SK-N-SH (cell line): ENCODE results near the gene CHMP1A. TPM values are rescaled to one million over a fixed set of nuclear protein-coding genes. Genes with fewer than 3 reads are reported as not detected.

ENCODE experiments used
- CTCF ChIA-PET: fragments of 300-600, 350-600 bp; formaldehyde crosslinking; extraction: SDS; loops from one replicate; lab custom pipeline; 2021; lab: Yijun Ruan, JAX
- POLR2A ChIA-PET: fragments of 350-600 bp; sonication (Branson Sonifier 250); formaldehyde crosslinking; extraction: SDS; loops from one replicate; lab custom pipeline; 2020; ENCODE audit warnings: antibody characterized with exemption, inconsistent platforms; lab: Yijun Ruan, JAX
- DNase-seq: peaks from one replicate; pipeline ENCODE4 v3.0.0; 2012
- H2AFZ ChIP-seq: fragments of 200-600 bp; sonication (generic); 2 replicates; pipeline ENCODE4 v1.8.1; 2016; ENCODE audit warnings: antibody characterized with exemption, mild to moderate bottlenecking, low read depth
- H3F3A ChIP-seq: fragments of 200-600 bp; sonication (generic); replicated peaks from 2 replicates; pipeline ENCODE3; 2016; ENCODE audit warnings: antibody characterized with exemption, mild to moderate bottlenecking; ENCODE audit not compliant: insufficient read depth
- H3K27ac ChIP-seq, 2 experiments: fragments of 200-500 bp in 1 of 2; fragments of 200-600 bp in 1 of 2; sonication (Bioruptor generic) in 1 of 2; sonication (generic), shearing (Covaris generic) in 1 of 2; 2 replicates each; pipeline versions ENCODE4 v1.5.1 to v1.6.1; 2014 to 2016; ENCODE audit warnings: low read depth in 2 of 2, inconsistent platforms in 1 of 2, low read length in 1 of 2, mild to moderate bottlenecking in 1 of 2, mixed read lengths in 1 of 2
- H3K27me3 ChIP-seq: fragments of 200-600 bp; sonication (generic), shearing (Covaris generic); 2 replicates; pipeline ENCODE4 v1.6.1; 2016; ENCODE audit warnings: mixed run types; ENCODE audit not compliant: insufficient read depth
- H3K36me3 ChIP-seq, 2 experiments: fragments of 200-500 bp in 1 of 2; fragments of 200-600 bp in 1 of 2; sonication (Bioruptor generic) in 1 of 2; sonication (generic) in 1 of 2; replicated peaks in 1 of 2; 2 replicates each; pipeline versions ENCODE3 to v1.5.1; 2014 to 2016; ENCODE audit warnings: low read length in 1 of 2, mild to moderate bottlenecking in 1 of 2; ENCODE audit not compliant: insufficient read depth in 2 of 2, control insufficient read depth in 1 of 2
- H3K4me1 ChIP-seq, 2 experiments: fragments of 200-500 bp in 1 of 2; fragments of 200-600 bp in 1 of 2; sonication (Bioruptor generic) in 1 of 2; sonication (generic), shearing (Covaris generic) in 1 of 2; 2 replicates each; pipeline versions ENCODE4 v1.5.1 to v1.6.1; 2014 to 2016; ENCODE audit warnings: low read depth in 1 of 2, low read length in 1 of 2, mixed run types in 1 of 2; ENCODE audit not compliant: insufficient read depth in 2 of 2, control insufficient read depth in 1 of 2
- H3K4me2 ChIP-seq: fragments of 200-600 bp; sonication (generic), shearing (Covaris generic); 2 replicates; pipeline ENCODE4 v1.6.1; 2017; ENCODE audit warnings: mixed run types
- H3K4me3 ChIP-seq, 2 experiments: fragments of 200-500 bp in 1 of 2; fragments of 200-600 bp in 1 of 2; sonication (Bioruptor generic) in 1 of 2; sonication (generic), shearing (Covaris generic) in 1 of 2; 2 replicates each; pipeline versions ENCODE4 v1.5.1 to v1.8.1; 2014 to 2016; ENCODE audit warnings: low read depth in 2 of 2, inconsistent platforms in 1 of 2, low read length in 1 of 2, mild to moderate bottlenecking in 1 of 2, mixed read lengths in 1 of 2, moderate library complexity in 1 of 2
- H3K79me2 ChIP-seq: fragments of 200-600 bp; sonication (generic); 2 replicates; pipeline ENCODE4 v1.8.1; 2017; ENCODE audit warnings: mild to moderate bottlenecking; ENCODE audit not compliant: insufficient read depth
- H3K9ac ChIP-seq: fragments of 200-600 bp; sonication (generic); 2 replicates; pipeline ENCODE4 v1.6.1; 2017; ENCODE audit warnings: mixed run types
- H3K9me2 ChIP-seq: fragments of 200-600 bp; sonication (generic); 2 replicates; pipeline ENCODE4 v1.6.1; 2017; ENCODE audit warnings: mixed run types
- H3K9me3 ChIP-seq: fragments of 200-600 bp; sonication (generic); 2 replicates; pipeline ENCODE4 v1.6.1; 2017; ENCODE audit warnings: mixed run types, mild to moderate bottlenecking, moderate library complexity
- H4K20me1 ChIP-seq: fragments of 200-600 bp; sonication (generic); 2 replicates; pipeline ENCODE4 v1.6.1; 2017; ENCODE audit warnings: mild to moderate bottlenecking, mixed run types; ENCODE audit not compliant: insufficient read depth
- ELF1 ChIP-seq: IDR thresholded peaks from 2 replicates; pipeline ENCODE4 v1.4.0; 2012
- FOXJ3 ChIP-seq: sonication (generic); formaldehyde crosslinking; IDR thresholded peaks from 2 replicates; pipeline ENCODE4 v1.5.1; 2020; ENCODE audit warnings: mild to moderate bottlenecking, missing genetic modification reagents
- FOXM1 ChIP-seq: IDR thresholded peaks from 2 replicates; pipeline ENCODE4 v1.4.0; 2012; ENCODE audit warnings: low read depth, mild to moderate bottlenecking
- GABPA ChIP-seq: IDR thresholded peaks from 2 replicates; pipeline ENCODE4 v1.4.0; 2012; ENCODE audit warnings: low read depth, mild to moderate bottlenecking
- JUND ChIP-seq: IDR thresholded peaks from 2 replicates; pipeline ENCODE4 v1.4.0; 2012
- MEF2A ChIP-seq: IDR thresholded peaks from 2 replicates; pipeline ENCODE4 v1.4.0; 2012; ENCODE audit warnings: low read depth, borderline replicate concordance
- NRF1 ChIP-seq: IDR thresholded peaks from 2 replicates; pipeline ENCODE4 v1.6.1; 2012; ENCODE audit warnings: low read depth, mild to moderate bottlenecking, low read length
- RAD21 ChIP-seq: IDR thresholded peaks from 2 replicates; pipeline ENCODE4 v1.6.1; 2012; ENCODE audit warnings: mild to moderate bottlenecking, low read length
- SIN3A ChIP-seq: IDR thresholded peaks from 2 replicates; pipeline ENCODE4 v1.6.1; 2012; ENCODE audit warnings: low read depth, mild to moderate bottlenecking, low read length, moderate library complexity, borderline replicate concordance
- SMC3 ChIP-seq: IDR thresholded peaks from 2 replicates; pipeline ENCODE4 v1.6.1; 2012; ENCODE audit warnings: low read depth, low read length, improper control_type of control experiment
- TCF12 ChIP-seq: IDR thresholded peaks from 2 replicates; pipeline ENCODE4 v1.4.0; 2012
- YY1 ChIP-seq: IDR thresholded peaks from 2 replicates; pipeline ENCODE4 v1.4.0; 2012; ENCODE audit warnings: low read depth, mild to moderate bottlenecking
- WGBS: methylation state at CpG from one replicate; pipeline ENCODE4 v1.1.6; 2017; ENCODE audit warnings: low lambda C conversion rate; 5-methylcytosine and 5-hydroxymethylcytosine counted together
- polyA plus RNA-seq, 3 experiments: library from polyadenylated mRNA; depleted of rRNA; stranded (reverse); fragments of >200 nt; gene quantifications; 2 replicates each; pipeline ENCODE4 v1.2.3, GENCODE V29; 2012
- TF ChIP-seq, protein P1 (sequence below): IDR thresholded peaks from 2 replicates; pipeline ENCODE4 v1.4.0; 2012; ENCODE audit warnings: low read depth, borderline replicate concordance
- TF ChIP-seq, protein P2 (sequence below): IDR thresholded peaks from 2 replicates; pipeline ENCODE4 v1.6.1; 2012; ENCODE audit warnings: mild to moderate bottlenecking, low read depth, low read length, moderate library complexity
- TF ChIP-seq, protein P3 (sequence below): fragments of 150-350 bp; IDR thresholded peaks from 2 replicates; pipeline ENCODE4 v1.6.1; 2017; ENCODE audit warnings: antibody characterized with exemption, low read length, low read depth, borderline replicate concordance
- TF ChIP-seq, protein P4 (sequence below): fragments of 150-350 bp; IDR thresholded peaks from 2 replicates; pipeline ENCODE4 v1.6.1; 2016; ENCODE audit warnings: mild to moderate bottlenecking, low read depth, low read length
- TF ChIP-seq, protein P5 (sequence below): fragments of 200-600 bp; sonication (generic); IDR thresholded peaks from 2 replicates; pipeline ENCODE4 v1.6.1; 2017; ENCODE audit warnings: antibody characterized with exemption, mild to moderate bottlenecking, moderate library complexity
- TF ChIP-seq, protein P6 (sequence below): IDR thresholded peaks from 2 replicates; pipeline ENCODE4; 2012

CHMP1A gene
- polyA plus RNA-seq, 1 of the 3 experiments (the other 2 are of a cell fraction): 138 TPM

DNA sequence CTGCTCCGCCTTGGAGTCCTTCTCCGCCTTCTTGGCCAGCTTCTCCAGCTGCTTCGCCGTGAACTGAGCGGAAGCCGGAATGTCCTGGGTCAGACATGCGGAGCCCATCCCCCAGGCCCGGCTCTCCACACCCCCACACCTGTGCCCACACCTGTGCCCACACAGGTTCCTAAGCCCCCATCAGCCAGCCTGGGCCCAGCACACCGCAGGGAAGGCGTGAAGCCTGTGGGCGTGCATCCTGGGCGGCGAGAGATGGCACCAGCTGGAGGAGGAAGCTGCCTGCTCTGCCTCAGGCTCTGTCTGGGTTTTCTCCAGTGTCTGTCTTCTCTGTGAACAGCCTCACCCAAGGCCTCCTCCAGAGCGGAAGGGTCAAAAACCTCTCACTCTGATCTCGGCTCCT, 5.9 kb downstream of the CHMP1A start:
- H3K36me3 ChIP-seq: peaks cover 5 to 23% of the 10 kb centered on the region in 2 experiments
- WGBS: 92% methylated on average over 15 of the region's 15 CpGs
- no peaks in the 10 kb centered on the region for H3K9me3 ChIP-seq
- H2AFZ ChIP-seq: no peak overlapping the region
- no peak for DNase-seq
- POLR2A ChIA-PET: no interaction called here
- H3K4me2 ChIP-seq: no peak overlapping the region
- H3K9ac ChIP-seq: no peak overlapping the region
- TF ChIP-seq NRF1: no peak
- TF ChIP-seq FOXM1: no peak
- no peak for TF ChIP-seq SIN3A
- no peak for TF ChIP-seq SMC3
- TF ChIP-seq ELF1: no peak
- TF ChIP-seq YY1: no peak
- TF ChIP-seq GABPA: no peak
- no peak for TF ChIP-seq JUND
- no peak for TF ChIP-seq TCF12
- no peak for TF ChIP-seq FOXJ3 (CRISPR knock-in tag)
- TF ChIP-seq MEF2A: no peak
- TF ChIP-seq, protein P1, sequence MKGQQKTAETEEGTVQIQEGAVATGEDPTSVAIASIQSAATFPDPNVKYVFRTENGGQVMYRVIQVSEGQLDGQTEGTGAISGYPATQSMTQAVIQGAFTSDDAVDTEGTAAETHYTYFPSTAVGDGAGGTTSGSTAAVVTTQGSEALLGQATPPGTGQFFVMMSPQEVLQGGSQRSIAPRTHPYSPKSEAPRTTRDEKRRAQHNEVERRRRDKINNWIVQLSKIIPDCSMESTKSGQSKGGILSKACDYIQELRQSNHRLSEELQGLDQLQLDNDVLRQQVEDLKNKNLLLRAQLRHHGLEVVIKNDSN: no peak
- TF ChIP-seq, protein P2, sequence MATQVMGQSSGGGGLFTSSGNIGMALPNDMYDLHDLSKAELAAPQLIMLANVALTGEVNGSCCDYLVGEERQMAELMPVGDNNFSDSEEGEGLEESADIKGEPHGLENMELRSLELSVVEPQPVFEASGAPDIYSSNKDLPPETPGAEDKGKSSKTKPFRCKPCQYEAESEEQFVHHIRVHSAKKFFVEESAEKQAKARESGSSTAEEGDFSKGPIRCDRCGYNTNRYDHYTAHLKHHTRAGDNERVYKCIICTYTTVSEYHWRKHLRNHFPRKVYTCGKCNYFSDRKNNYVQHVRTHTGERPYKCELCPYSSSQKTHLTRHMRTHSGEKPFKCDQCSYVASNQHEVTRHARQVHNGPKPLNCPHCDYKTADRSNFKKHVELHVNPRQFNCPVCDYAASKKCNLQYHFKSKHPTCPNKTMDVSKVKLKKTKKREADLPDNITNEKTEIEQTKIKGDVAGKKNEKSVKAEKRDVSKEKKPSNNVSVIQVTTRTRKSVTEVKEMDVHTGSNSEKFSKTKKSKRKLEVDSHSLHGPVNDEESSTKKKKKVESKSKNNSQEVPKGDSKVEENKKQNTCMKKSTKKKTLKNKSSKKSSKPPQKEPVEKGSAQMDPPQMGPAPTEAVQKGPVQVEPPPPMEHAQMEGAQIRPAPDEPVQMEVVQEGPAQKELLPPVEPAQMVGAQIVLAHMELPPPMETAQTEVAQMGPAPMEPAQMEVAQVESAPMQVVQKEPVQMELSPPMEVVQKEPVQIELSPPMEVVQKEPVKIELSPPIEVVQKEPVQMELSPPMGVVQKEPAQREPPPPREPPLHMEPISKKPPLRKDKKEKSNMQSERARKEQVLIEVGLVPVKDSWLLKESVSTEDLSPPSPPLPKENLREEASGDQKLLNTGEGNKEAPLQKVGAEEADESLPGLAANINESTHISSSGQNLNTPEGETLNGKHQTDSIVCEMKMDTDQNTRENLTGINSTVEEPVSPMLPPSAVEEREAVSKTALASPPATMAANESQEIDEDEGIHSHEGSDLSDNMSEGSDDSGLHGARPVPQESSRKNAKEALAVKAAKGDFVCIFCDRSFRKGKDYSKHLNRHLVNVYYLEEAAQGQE: no peak
- TF ChIP-seq, protein P3, sequence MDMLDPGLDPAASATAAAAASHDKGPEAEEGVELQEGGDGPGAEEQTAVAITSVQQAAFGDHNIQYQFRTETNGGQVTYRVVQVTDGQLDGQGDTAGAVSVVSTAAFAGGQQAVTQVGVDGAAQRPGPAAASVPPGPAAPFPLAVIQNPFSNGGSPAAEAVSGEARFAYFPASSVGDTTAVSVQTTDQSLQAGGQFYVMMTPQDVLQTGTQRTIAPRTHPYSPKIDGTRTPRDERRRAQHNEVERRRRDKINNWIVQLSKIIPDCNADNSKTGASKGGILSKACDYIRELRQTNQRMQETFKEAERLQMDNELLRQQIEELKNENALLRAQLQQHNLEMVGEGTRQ: no peak
- TF ChIP-seq, protein P4, sequence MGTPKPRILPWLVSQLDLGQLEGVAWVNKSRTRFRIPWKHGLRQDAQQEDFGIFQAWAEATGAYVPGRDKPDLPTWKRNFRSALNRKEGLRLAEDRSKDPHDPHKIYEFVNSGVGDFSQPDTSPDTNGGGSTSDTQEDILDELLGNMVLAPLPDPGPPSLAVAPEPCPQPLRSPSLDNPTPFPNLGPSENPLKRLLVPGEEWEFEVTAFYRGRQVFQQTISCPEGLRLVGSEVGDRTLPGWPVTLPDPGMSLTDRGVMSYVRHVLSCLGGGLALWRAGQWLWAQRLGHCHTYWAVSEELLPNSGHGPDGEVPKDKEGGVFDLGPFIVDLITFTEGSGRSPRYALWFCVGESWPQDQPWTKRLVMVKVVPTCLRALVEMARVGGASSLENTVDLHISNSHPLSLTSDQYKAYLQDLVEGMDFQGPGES: no peak
- TF ChIP-seq RAD21: no peak
- TF ChIP-seq, protein P5, sequence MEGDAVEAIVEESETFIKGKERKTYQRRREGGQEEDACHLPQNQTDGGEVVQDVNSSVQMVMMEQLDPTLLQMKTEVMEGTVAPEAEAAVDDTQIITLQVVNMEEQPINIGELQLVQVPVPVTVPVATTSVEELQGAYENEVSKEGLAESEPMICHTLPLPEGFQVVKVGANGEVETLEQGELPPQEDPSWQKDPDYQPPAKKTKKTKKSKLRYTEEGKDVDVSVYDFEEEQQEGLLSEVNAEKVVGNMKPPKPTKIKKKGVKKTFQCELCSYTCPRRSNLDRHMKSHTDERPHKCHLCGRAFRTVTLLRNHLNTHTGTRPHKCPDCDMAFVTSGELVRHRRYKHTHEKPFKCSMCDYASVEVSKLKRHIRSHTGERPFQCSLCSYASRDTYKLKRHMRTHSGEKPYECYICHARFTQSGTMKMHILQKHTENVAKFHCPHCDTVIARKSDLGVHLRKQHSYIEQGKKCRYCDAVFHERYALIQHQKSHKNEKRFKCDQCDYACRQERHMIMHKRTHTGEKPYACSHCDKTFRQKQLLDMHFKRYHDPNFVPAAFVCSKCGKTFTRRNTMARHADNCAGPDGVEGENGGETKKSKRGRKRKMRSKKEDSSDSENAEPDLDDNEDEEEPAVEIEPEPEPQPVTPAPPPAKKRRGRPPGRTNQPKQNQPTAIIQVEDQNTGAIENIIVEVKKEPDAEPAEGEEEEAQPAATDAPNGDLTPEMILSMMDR: no peak
- TF ChIP-seq, protein P6, sequence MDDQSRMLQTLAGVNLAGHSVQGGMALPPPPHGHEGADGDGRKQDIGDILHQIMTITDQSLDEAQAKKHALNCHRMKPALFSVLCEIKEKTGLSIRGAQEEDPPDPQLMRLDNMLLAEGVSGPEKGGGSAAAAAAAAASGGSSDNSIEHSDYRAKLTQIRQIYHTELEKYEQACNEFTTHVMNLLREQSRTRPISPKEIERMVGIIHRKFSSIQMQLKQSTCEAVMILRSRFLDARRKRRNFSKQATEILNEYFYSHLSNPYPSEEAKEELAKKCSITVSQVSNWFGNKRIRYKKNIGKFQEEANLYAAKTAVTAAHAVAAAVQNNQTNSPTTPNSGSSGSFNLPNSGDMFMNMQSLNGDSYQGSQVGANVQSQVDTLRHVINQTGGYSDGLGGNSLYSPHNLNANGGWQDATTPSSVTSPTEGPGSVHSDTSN: no peak
- TF ChIP-seq, all 33 proteins: peak for 0
- H3K4me3 ChIP-seq: no peak overlapping the region
- no peak overlapping the region; a peak in 1 of 4 replicates for H3K27ac ChIP-seq
- CTCF ChIA-PET: interaction anchor here (4.6 kb wide), 1 partner anchor 10 kb away, joined by 23 read pairs; no protein-coding TSS in a partner anchor
- no peaks in the 10 kb centered on the region for H3F3A ChIP-seq
- peaks cover 0 to 10% of the 10 kb centered on the region in 2 experiments; a peak in 1 of 4 replicates for H3K4me1 ChIP-seq
- H3K9me2 ChIP-seq: no peaks in the 10 kb centered on the region
- peaks cover 58% of the 10 kb centered on the region for H3K79me2 ChIP-seq
- no peaks in the 10 kb centered on the region for H3K27me3 ChIP-seq
- peaks cover 29% of the 10 kb centered on the region for H4K20me1 ChIP-seq
